Measurements from ENCODE around the gene MGRN1. TPM values are rescaled to one million over a fixed set of nuclear protein-coding genes. Genes with fewer than 3 reads are reported as not detected.
A peak's percentile ranks its signal among the peaks of the same experiment; 100 is the strongest.

Gene MGRN1
- total RNA-seq, 1 donor from 2014 or later = 91.5 TPM

DNA sequence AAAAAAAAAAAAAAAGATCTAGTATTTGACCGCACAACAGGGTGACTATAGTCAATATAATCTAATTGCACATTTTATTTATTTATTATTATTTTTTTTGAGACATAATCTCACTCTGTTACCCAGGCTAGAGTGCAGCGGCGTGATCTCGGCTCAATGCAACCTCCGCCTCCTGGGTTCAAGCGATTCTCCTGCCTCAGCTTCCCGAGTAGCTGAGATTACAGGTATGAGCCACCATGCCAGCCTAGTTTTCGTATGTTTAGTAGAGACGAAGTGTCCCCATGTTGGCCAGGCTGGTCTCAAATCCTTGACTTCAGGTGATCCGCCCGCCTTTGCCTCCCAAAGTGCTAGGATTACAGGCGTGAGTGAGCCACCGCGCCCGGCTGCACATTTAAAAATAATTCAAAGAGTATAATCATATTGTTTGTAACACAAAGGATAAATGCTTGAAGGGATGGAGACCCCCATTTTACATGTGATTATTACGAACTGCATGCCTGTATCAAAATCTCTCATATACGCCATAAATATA lies 108.7 kb downstream of the MGRN1 start:
- FAIRE-seq = no peak
- H3K79me2 ChIP-seq (ENCODE audit: insufficient read depth, low read length) = peaks cover 34% of the 10 kb centered on the region

GRCh38 chr16:4733747-4734062 lies 109.1 kb downstream of the MGRN1 start:
- Histone ChIP-seq H2AFZ (ENCODE audit: low read depth, low read length) (peak overlapping the region; percentile 99), H3K4me3 (ENCODE audit: insufficient read depth, low read depth, low read length) (peak overlapping the region; percentile 93), H3K79me2 (ENCODE audit: insufficient read depth, low read length) (peaks cover 34% of the 10 kb centered on the region), H3K9me3 (ENCODE audit: insufficient read depth, low read depth, low read length) (no peaks in the 10 kb centered on the region), H4K20me1 (ENCODE audit: insufficient read depth, low read length) (peaks cover 5% of the 10 kb centered on the region), H3K36me3 (ENCODE audit: insufficient read depth, low read length) (peaks cover 7% of the 10 kb centered on the region), H3K4me2 (ENCODE audit: low read length) (peak overlapping the region; percentile 100), H3K9ac (ENCODE audit: low read length) (peak overlapping the region; percentile 90), H3K27me3 (ENCODE audit: insufficient read depth, low read length) (no peaks in the 10 kb centered on the region), H3K4me1 (ENCODE audit: insufficient read depth, low read length) (peaks cover 9% of the 10 kb centered on the region), H3K27ac (ENCODE audit: low read depth, low read length) (peak overlapping the region; percentile 45)
- peaks cover 7% of the 10 kb centered on the region for H3K4me1 Mint-ChIP-seq (ENCODE audit: low read depth, unreplicated experiment)
- peak overlapping the region; percentile 62 for H3K27ac Mint-ChIP-seq (ENCODE audit: unreplicated experiment)
- H3K4me3 Mint-ChIP-seq (ENCODE audit: unreplicated experiment) = peak overlapping the region; percentile 91
- TF ChIP-seq, protein P1, sequence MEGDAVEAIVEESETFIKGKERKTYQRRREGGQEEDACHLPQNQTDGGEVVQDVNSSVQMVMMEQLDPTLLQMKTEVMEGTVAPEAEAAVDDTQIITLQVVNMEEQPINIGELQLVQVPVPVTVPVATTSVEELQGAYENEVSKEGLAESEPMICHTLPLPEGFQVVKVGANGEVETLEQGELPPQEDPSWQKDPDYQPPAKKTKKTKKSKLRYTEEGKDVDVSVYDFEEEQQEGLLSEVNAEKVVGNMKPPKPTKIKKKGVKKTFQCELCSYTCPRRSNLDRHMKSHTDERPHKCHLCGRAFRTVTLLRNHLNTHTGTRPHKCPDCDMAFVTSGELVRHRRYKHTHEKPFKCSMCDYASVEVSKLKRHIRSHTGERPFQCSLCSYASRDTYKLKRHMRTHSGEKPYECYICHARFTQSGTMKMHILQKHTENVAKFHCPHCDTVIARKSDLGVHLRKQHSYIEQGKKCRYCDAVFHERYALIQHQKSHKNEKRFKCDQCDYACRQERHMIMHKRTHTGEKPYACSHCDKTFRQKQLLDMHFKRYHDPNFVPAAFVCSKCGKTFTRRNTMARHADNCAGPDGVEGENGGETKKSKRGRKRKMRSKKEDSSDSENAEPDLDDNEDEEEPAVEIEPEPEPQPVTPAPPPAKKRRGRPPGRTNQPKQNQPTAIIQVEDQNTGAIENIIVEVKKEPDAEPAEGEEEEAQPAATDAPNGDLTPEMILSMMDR (IDR thresholded peaks at IDR 0.05; ENCODE audit: insufficient read depth, low read depth, low read length) = no peak
- no peak for TF ChIP-seq EZH2 (IDR thresholded peaks at IDR 0.05; ENCODE audit: insufficient read depth, low read length)
- FAIRE-seq (no peak), DNase-seq (ENCODE audit: low read depth) (no peak)
- no peaks in the 10 kb centered on the region for H3K9me3 Mint-ChIP-seq (ENCODE audit: unreplicated experiment)
- H3K36me3 Mint-ChIP-seq (ENCODE audit: low read depth, unreplicated experiment) = peaks cover 6% of the 10 kb centered on the region
- H3K27me3 Mint-ChIP-seq (ENCODE audit: low read depth, unreplicated experiment) = peaks cover 5% of the 10 kb centered on the region

More for the DNA sequence above, 108.7 kb downstream of the MGRN1 start:
- Histone ChIP-seq H3K36me3 (ENCODE audit: insufficient read depth, low read length) (peaks cover 7% of the 10 kb centered on the region), H3K4me2 (ENCODE audit: low read length) (peak overlapping the region; percentile 100), H3K9ac (ENCODE audit: low read length) (peak overlapping the region; percentile 90), H3K4me1 (ENCODE audit: insufficient read depth, low read length) (peaks cover 9% of the 10 kb centered on the region), H3K4me3 (ENCODE audit: insufficient read depth, low read depth, low read length) (peak overlapping the region; percentile 93), H2AFZ (ENCODE audit: low read depth, low read length) (peak overlapping the region; percentile 99), H3K27me3 (ENCODE audit: insufficient read depth, low read length) (no peaks in the 10 kb centered on the region), H3K27ac (ENCODE audit: low read depth, low read length) (no peak overlapping the region), H3K9me3 (ENCODE audit: insufficient read depth, low read depth, low read length) (no peaks in the 10 kb centered on the region), H4K20me1 (ENCODE audit: insufficient read depth, low read length) (peaks cover 9% of the 10 kb centered on the region)
- H3K36me3 Mint-ChIP-seq (ENCODE audit: low read depth, unreplicated experiment) = peaks cover 8% of the 10 kb centered on the region
- peak overlapping the region; percentile 62 for H3K27ac Mint-ChIP-seq (ENCODE audit: unreplicated experiment)
- DNase-seq (ENCODE audit: low read depth) = no peak
- no peaks in the 10 kb centered on the region for H3K9me3 Mint-ChIP-seq (ENCODE audit: unreplicated experiment)
- TF ChIP-seq, protein P1 (IDR thresholded peaks at IDR 0.05; ENCODE audit: insufficient read depth, low read depth, low read length) = no peak
- no peak for TF ChIP-seq EZH2 (IDR thresholded peaks at IDR 0.05; ENCODE audit: insufficient read depth, low read length)
- H3K27me3 Mint-ChIP-seq (ENCODE audit: low read depth, unreplicated experiment) = peaks cover 5% of the 10 kb centered on the region
- H3K4me3 Mint-ChIP-seq (ENCODE audit: unreplicated experiment) = peak overlapping the region; percentile 91
- peaks cover 8% of the 10 kb centered on the region for H3K4me1 Mint-ChIP-seq (ENCODE audit: low read depth, unreplicated experiment)

GRCh38 chr16:4734063-4734729 lies 109.6 kb downstream of the MGRN1 start, which contains the start of the genes ANKS3 and DNAAF8:
ANKS3 (minus strand) TSS chr16:4734271; CDS start chr16:4730149, 4,122 bp downstream.
DNAAF8 (plus strand) TSS chr16:4734537; CDS start chr16:4736515, 1,978 bp downstream.
- H2AFZ ChIP-seq (ENCODE audit: low read depth, low read length) = peak within 1 kb of the TSS; percentile 99

More at GRCh38 chr16:4734063-4734729, 109.6 kb downstream of the MGRN1 start, which contains the start of the genes ANKS3 and DNAAF8:
- peak within 1 kb of the TSS; percentile 100 for H3K4me2 ChIP-seq (ENCODE audit: low read length)
- no peaks in the 10 kb centered on the region for H3K9me3 Mint-ChIP-seq (ENCODE audit: unreplicated experiment)
- peak within 1 kb of the TSS; percentile 75 for H3K27ac ChIP-seq (ENCODE audit: low read depth, low read length)
- peaks cover 9% of the 10 kb centered on the region for H3K4me1 ChIP-seq (ENCODE audit: insufficient read depth, low read length)
- FAIRE-seq = no peak
- DNase-seq (ENCODE audit: low read depth) = peak; percentile 95
- H3K36me3 ChIP-seq (ENCODE audit: insufficient read depth, low read length) = peaks cover 7% of the 10 kb centered on the region
- peak within 1 kb of the TSS; percentile 80 for H3K27ac Mint-ChIP-seq (ENCODE audit: unreplicated experiment)
- H3K4me1 Mint-ChIP-seq (ENCODE audit: low read depth, unreplicated experiment) = peaks cover 5% of the 10 kb centered on the region
- peaks cover 2% of the 10 kb centered on the region for H3K36me3 Mint-ChIP-seq (ENCODE audit: low read depth, unreplicated experiment)
- peak within 1 kb of the TSS; percentile 91 for H3K4me3 Mint-ChIP-seq (ENCODE audit: unreplicated experiment)
- peaks cover 34% of the 10 kb centered on the region for H3K79me2 ChIP-seq (ENCODE audit: insufficient read depth, low read length)
- peaks cover 5% of the 10 kb centered on the region for H3K27me3 Mint-ChIP-seq (ENCODE audit: low read depth, unreplicated experiment)
- peak within 1 kb of the TSS; percentile 90 for H3K9ac ChIP-seq (ENCODE audit: low read length)
- TF ChIP-seq, protein P1 (IDR thresholded peaks at IDR 0.05; ENCODE audit: insufficient read depth, low read depth, low read length) = no peak
- no peak for TF ChIP-seq EZH2 (IDR thresholded peaks at IDR 0.05; ENCODE audit: insufficient read depth, low read length)
- H4K20me1 ChIP-seq (ENCODE audit: insufficient read depth, low read length) = peaks cover 3% of the 10 kb centered on the region
- H3K9me3 ChIP-seq (ENCODE audit: insufficient read depth, low read depth, low read length) = no peaks in the 10 kb centered on the region
- H3K27me3 ChIP-seq (ENCODE audit: insufficient read depth, low read length) = no peaks in the 10 kb centered on the region
- peak within 1 kb of the TSS; percentile 93 for H3K4me3 ChIP-seq (ENCODE audit: insufficient read depth, low read depth, low read length)

Measured in astrocyte (in vitro differentiated cells and primary cell).